ENCODE results near the gene HOXC12.
A peak's percentile ranks its signal among the peaks of the same experiment; 100 is the strongest.

Gene HOXC12, protein sequence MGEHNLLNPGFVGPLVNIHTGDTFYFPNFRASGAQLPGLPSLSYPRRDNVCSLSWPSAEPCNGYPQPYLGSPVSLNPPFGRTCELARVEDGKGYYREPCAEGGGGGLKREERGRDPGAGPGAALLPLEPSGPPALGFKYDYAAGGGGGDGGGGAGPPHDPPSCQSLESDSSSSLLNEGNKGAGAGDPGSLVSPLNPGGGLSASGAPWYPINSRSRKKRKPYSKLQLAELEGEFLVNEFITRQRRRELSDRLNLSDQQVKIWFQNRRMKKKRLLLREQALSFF

DNA sequence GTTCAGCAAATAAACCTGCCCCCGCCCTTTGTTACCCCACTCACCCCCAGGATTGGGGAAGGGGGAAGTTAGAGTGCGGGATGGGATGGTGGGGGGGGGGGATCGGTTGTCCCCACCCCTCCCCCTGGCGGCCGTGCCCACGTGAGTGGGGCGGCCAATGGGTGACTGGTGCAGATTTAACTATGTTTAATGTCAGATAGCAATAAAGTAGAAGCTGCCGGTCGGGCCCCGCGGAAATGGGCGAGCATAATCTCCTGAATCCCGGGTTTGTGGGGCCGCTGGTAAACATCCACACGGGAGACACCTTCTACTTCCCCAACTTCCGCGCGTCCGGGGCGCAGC is at the start of gene HOXC12:
HOXC12 (plus strand) TSS at position 210 of the 342 bp plus-strand sequence; CDS start at position 237, 27 bp downstream.
- DNase-seq, result no peak

- no peak for DNase-seq
Observed at GRCh38 chr12:53907103-53907502, 47.6 kb upstream of the HOXC12 start.

GRCh38 chr12:53916788-53917655 is 37.7 kb upstream of the HOXC12 start:
- no peak for DNase-seq

DNA sequence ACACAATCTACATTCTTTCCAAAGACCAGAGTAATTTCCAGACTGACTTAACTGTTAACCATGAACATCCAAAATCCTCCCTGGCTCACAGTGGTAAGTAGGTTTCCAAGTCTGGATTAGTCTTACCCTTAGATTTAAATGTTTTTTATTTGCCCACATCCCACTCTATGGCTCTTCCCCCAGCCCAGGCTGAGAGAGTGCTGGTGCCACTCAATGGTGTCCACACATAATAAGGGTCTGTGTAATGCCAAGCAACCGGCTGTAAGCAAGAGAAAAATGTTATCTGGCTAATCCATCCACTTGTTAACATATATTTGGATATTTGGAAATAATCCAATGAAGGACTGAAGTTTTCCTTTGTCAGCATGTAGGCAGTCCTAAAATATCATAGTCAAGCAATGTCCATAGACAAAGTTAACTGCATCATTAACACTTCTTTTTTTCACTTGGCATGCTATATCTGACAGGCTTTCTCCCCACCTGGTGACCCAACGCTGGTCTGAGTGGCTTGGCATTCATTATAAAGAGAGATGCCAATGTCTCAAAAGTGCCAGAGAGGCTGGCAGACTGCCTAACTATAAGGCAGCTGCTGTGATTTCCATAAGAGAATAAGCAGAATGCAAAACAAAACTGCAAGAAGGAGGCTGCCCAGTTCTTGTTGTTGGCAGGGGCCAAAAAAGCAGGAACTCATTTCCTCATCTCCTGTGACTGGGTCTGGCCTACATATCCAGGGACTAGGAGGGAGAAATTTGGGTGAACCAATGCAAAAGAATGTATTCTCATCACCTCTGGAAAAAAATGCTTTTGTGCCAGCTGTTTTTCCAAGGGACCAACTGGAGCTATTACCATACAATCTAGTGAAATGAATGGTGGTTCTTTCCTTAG is 29.9 kb upstream of the HOXC12 start:
- no peak for DNase-seq

GRCh38 chr12:53927220-53928029 is 27.3 kb upstream of the HOXC12 start:
- no peak for DNase-seq

- no peak for DNase-seq
Observed at GRCh38 chr12:53928054-53928835, 26.5 kb upstream of the HOXC12 start.

DNA sequence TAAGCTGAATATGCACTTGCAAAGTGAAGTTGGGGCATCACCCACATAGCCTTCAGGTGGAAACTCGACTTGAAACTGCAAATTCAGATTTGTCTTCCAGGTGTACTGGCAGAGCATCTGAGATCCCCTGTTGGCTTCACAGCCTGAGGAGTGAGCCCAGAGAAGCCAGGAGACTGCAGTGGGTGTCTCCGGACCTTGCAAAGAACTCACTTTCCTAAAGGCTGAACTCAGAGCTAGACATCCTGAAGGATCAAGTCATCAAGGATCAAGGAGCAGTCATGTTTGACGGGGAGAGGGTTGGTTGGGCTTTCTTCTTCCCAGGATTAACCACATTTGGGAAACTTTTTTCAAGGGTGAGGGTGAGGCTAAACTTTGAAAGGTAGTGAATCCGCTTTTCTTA is 25.2 kb upstream of the HOXC12 start:
- DNase-seq, result no peak

GRCh38 chr12:53930591-53931255 is 24.0 kb upstream of the HOXC12 start:
- no peak for DNase-seq

DNA sequence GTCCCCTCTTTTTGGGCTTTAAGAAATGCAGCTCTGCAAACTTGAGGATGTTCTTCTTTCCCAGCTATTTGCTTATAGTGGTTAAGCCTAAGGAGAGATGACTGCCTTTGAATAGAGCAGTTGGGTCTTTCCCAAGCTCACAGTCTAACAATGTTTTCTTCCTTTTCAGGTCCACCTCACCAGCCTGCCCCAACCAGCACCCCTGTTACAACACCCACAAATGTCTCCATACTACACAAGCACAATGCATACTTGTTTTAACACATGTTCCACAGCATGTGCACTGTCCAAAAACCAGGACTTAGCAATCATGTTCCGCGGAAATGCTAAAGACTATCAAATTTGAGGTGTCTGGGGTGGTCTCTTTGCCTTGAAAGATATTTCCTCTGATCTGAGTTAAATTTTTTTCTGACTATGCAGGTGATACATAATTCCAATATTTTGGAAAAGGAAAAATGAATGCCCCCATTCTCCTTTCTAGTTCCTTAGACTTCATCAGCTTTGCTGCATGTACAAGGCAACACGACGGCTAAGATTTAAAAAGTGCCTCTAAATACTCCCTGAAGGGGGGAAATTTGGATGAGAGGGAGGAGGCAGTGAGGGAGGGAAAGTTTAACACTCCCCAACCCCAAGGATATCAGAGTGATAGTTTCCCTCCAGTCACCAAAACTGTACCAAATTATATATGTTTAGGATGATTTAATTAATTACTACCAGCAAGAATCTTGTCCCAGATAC is 22.7 kb upstream of the HOXC12 start:
- no peak for DNase-seq

DNA sequence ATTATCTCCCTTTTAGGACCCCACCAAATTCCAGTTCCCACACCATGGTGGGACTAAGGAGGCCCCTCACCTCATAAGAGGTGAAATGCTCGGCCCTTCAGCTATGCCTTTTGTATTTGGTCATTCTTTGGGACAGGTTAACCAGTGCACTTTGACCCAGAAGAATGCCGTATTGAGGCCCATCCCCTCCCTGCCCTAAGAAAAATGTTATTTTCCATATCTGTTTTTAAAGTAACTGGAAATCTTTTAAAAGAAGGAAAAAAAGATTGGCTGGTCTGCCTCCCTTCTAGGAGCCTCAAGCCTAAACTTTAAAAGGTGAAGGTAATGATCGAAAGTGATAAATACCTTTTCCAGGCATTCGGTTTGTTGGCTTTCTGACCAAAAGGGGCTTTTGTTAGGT is 21.8 kb upstream of the HOXC12 start:
- DNase-seq, result no peak

- no peak for DNase-seq
Observed at GRCh38 chr12:53935383-53936341, 19.0 kb upstream of the HOXC12 start.

- no peak for DNase-seq
Observed at GRCh38 chr12:53937099-53937498, 17.6 kb upstream of the HOXC12 start.

GRCh38 chr12:53937596-53938325 is 16.9 kb upstream of the HOXC12 start:
- DNase-seq, result no peak

GRCh38 chr12:53938326-53939140 is 16.2 kb upstream of the HOXC12 start, which contains the start of gene HOXC13:
Gene HOXC13 (plus strand): TSS chr12:53938831. CDS start chr12:53938907, 76 bp downstream.
- DNase-seq, result peak; percentile 92

DNA sequence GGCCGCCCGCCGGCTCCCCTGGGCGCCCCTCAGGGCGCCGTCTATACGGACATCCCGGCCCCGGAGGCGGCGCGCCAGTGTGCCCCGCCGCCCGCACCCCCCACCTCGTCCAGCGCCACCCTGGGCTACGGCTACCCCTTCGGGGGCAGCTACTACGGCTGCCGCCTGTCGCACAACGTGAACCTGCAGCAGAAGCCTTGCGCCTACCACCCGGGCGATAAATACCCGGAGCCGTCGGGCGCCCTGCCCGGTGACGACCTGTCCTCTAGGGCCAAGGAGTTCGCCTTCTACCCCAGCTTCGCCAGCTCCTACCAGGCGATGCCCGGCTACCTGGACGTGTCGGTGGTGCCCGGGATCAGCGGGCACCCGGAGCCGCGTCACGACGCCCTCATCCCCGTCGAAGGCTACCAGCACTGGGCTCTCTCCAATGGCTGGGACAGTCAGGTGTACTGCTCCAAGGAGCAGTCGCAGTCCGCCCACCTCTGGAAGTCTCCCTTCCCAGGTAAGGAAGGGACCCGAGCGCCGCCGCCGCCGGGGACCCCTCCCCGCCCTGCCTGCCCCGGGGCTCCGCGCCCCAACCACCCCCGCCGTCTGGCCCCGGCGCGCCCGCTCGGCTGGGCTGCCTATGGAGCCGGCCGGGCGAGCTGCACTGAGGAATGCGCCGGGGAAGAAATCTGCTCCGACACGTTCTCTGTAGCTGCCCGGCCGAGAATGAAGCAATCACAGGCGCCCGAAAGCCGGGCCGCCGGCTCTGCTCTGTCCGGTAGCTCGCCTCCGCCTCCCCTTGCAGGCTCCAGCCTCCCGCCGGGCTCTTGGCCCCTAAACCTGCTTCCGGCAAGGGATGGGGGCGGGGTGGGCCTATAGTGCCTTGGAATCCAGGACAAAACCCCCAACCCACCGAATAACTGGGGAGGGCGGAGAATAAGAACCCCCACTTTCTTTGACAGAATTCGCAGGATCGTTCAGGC is 15.3 kb upstream of the HOXC12 start:
- DNase-seq, result no peak

DNA sequence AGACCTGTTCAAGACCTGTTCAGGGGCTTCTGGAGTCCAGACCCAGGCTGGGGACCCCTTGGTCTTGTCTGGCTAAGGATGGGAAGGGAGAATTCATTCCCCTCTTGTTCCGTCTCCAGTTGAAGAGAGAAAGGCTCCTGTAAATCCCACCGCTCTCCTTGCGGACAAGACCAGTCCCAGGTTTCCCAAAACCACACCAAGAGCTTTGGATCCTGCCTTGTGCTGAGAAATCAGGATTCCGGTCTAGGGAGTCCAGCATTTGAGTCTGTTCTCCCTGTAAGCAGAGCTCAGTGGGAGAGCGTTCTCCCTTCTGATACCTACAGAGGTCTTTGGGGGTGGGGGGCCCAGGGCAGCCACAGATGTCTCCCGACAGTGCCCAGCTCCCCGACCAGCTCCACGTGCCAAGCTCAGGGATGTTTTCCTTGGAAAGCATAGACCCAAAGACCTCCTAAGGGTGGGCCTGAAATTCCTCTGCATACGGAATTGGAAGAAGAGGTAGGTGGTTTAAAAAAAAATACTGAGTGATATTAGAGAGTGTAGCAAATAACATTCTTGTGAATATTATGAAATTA is 14.2 kb upstream of the HOXC12 start:
- DNase-seq, result no peak

All from 8988T (cell line).